GM19025 (cell line): ENCODE results near the gene CDH23.

Source experiments
- ATAC-seq: cut with Tn5 transposase; IDR thresholded peaks from one replicate; pipeline ENCODE4 v1.9.1; 2021; ENCODE audit warnings: mild to moderate bottlenecking, low read depth, moderate library complexity; ENCODE audit not compliant: unreplicated experiment

The CDH23 gene

GRCh38 chr10:71504570-71504969, 107.8 kb downstream of the CDH23 start:
- no peak for ATAC-seq

- ATAC-seq, result no peak
Measured at GRCh38 chr10:71505862-71506261, 109.1 kb downstream of the CDH23 start.

- ATAC-seq, result no peak
Measured at GRCh38 chr10:71509444-71509843, 112.7 kb downstream of the CDH23 start.

- ATAC-seq, result no peak
Measured at GRCh38 chr10:71511206-71511605, 114.5 kb downstream of the CDH23 start.

GRCh38 chr10:71512312-71512711, 115.6 kb downstream of the CDH23 start:
- ATAC-seq, result no peak

GRCh38 chr10:71512761-71513539, 116.2 kb downstream of the CDH23 start:
- ATAC-seq, result no peak

GRCh38 chr10:71513540-71513853, 116.8 kb downstream of the CDH23 start:
- no peak for ATAC-seq

GRCh38 chr10:71513936-71514335, 117.2 kb downstream of the CDH23 start:
- ATAC-seq, result no peak

GRCh38 chr10:71515531-71516172, 118.9 kb downstream of the CDH23 start:
- no peak for ATAC-seq

GRCh38 chr10:71516890-71517289, 120.2 kb downstream of the CDH23 start:
- no peak for ATAC-seq

GRCh38 chr10:71517298-71518169, 120.8 kb downstream of the CDH23 start:
- no peak for ATAC-seq

- no peak for ATAC-seq
Measured at GRCh38 chr10:71520042-71520441, 123.3 kb downstream of the CDH23 start.

GRCh38 chr10:71521504-71522441, 125.1 kb downstream of the CDH23 start:
- no peak for ATAC-seq

GRCh38 chr10:71522442-71523144, 125.9 kb downstream of the CDH23 start:
- ATAC-seq, result no peak

GRCh38 chr10:71523756-71524155, 127.0 kb downstream of the CDH23 start:
- ATAC-seq, result no peak

- ATAC-seq, result no peak
Measured at GRCh38 chr10:71525092-71525491, 128.4 kb downstream of the CDH23 start.

GRCh38 chr10:71525721-71526120, 129.0 kb downstream of the CDH23 start:
- ATAC-seq, result no peak

- ATAC-seq, result no peak
Measured at GRCh38 chr10:71526653-71527052, 129.9 kb downstream of the CDH23 start.

- no peak for ATAC-seq
Measured at GRCh38 chr10:71527135-71527534, 130.4 kb downstream of the CDH23 start.
